IPS DF 19.7 (cell line): ENCODE data around the gene ABCA7.

Experiments
- DNase-seq: peaks from one replicate; pipeline ENCODE4 v3.0.0-alpha.2; 2013; ENCODE audit warnings: low read depth, low spot score

Gene ABCA7

DNA sequence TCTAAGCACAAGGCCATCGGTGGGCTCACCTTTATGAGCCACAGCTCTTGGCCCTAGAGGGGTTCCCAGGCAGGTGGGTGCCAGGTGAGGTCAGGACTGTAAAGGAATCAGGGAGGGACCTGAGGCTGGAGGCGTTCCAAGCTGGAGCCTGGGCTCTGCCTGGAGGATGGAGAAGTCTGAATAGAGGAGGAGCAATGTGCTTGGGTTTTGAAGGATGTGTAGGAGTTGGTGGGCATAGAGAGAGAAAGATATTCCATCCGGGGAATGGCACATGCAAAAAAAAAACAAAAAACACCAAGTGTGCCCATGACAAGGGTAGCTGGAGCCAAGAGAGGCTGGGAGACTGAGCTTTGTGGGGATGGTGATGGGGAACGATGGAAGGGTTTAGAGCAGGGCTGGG lies 37.3 kb upstream of the ABCA7 start:
- no peak for DNase-seq

GRCh38 chr19:1003283-1003682 lies 36.6 kb upstream of the ABCA7 start:
- no peak for DNase-seq

GRCh38 chr19:1004204-1004802 lies 35.6 kb upstream of the ABCA7 start:
- no peak for DNase-seq

GRCh38 chr19:1004803-1005664 lies 34.9 kb upstream of the ABCA7 start:
- no peak for DNase-seq

DNA sequence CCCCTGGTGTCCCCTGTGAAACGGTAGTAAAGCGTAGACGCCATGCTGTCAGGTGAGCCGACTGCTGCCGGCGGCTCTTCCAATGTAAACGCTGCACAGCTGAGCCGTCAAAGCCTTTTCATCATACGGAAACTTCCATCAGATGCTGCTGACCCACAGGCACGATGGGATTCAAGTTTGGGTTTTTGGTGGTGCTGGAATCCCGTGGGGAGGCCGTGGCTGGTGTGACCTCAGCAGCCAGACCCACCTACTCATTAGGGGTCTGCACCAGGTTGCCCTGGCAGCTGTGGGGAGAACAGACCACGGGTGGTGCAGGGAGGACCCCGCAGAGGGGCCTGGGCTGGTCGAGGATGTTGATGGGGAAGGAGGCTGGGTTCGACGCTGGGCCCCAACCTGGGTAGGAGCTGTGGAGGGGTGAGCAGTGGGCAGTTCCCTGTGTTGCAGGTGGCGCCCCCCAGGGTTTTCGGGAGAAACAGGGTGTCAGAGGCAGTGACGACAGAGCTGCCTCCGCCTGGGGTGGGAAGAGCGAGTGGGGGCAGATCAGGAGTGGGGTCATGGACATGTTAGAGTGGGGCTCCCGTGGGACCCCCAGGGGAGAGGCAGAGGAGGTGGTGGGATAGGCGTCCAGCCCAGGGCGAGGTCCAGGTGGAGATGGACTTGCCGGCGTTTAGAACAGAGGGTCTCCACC lies 33.1 kb upstream of the ABCA7 start:
- DNase-seq, result no peak

- no peak for DNase-seq
Measured at GRCh38 chr19:1007399-1008251, 32.3 kb upstream of the ABCA7 start.

GRCh38 chr19:1008268-1009040 lies 31.5 kb upstream of the ABCA7 start:
- no peak for DNase-seq

DNA sequence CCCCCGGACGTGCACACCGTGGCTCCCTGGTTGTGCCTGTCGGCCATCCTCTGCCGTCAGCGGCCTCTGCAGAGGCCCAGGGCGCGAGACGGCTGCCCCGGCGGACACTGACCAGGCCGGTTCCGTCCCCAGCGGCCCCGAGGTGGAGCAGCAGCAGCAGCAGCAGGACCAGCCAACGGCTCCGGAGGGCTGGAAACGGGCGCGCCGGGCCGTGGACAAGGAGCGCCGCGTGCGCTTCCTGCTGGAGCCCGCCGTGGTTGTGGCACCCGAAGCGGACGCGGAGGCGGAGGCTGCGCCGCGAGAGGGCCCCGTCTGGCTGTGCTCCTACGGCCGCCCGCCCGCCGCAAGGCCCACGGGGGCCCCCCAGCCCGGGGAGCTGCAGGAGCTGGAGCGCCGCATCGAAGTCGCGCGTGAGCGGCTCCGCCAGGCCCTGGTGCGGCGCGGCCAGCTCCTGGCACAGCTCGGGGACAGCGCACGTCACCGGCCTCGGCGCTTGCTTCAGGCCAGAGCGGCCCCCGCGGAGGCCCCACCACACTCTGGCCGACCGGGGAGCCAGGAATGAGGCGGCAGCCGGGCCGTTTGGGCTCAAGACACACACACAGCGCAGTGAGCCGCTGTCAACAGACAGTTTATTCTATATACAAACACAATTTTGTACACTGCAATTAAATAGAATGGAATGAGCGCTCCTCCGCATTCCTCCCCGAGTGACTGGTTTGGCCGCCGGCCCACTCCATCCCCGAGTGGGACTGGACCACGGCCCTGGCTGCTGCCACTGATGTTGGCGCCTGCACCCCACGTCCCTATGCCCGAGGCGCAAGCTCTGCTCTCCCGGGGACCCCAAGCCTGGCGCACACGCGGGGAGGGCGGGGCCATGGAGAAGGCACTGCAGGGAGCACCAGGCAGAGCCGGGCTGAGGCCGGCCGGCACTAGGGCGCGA lies 30.6 kb upstream of the ABCA7 start:
- no peak for DNase-seq

GRCh38 chr19:1009981-1010538 lies 29.8 kb upstream of the ABCA7 start:
- no peak for DNase-seq

DNA sequence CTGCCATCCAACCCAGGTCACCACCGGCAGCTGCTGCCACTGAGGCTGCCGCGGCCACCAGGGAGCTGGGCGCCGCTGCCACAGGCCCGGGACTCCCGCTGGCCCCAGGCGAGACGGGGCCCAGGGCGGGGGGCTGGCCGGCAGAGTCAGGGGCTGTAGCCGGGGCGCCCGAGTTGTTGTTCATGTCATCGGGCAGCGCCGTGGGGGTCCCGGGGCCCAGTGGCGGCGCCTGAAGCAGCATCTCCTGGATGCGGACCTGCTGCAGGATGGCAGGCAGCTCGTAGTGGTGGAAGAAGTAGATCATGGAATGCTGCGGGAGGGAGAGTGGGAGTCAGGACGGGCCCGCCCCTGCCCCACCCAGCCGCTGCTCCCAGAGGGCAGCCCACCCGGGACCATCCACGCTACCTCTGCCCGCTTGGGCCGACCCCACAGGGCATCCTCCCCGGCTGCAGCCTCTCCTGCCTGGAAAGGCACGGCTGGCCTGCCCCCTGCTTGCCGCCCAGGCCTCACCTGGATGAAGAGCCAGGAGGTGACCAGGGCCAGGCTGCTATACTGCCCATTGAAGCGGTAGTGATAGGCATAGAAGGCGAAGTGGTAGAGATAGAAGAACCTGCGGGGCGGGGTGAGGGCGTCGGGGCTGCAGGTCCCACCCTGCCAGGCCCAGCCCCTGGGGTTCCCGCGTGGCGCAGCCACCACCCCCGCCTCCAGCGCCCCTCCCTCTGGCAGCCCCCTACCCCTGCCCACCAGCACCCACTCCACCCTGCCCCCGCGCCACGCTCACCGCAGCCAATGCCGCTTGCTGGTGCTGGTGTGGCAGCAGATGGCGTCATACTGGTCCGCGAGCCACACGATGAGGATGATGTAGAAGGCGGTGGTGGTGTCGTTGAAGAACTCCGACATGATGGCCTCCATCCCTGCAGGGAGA lies 29.1 kb upstream of the ABCA7 start:
- DNase-seq, result no peak

- DNase-seq, result no peak
Measured at GRCh38 chr19:1011831-1012333, 28.0 kb upstream of the ABCA7 start.

DNA sequence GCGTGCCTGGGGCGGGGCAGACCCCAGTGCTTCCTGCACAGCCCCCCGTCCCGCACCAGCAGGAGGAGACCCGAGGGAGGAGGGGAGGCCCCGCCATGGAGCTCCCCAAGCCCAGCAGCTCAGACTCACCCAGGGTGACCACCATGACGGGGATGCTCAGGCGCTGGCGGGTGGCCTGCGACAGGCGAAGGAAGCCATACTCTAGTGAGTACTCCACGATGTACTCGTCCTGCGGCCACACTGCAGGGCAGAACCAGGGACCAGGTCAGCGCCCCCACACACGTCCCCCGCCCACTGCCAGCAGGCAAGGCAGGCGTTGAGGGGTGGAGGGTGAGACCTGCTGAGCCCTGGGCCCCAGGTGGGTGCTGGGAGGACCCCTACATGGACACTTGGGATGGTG lies 27.6 kb upstream of the ABCA7 start:
- no peak for DNase-seq

DNA sequence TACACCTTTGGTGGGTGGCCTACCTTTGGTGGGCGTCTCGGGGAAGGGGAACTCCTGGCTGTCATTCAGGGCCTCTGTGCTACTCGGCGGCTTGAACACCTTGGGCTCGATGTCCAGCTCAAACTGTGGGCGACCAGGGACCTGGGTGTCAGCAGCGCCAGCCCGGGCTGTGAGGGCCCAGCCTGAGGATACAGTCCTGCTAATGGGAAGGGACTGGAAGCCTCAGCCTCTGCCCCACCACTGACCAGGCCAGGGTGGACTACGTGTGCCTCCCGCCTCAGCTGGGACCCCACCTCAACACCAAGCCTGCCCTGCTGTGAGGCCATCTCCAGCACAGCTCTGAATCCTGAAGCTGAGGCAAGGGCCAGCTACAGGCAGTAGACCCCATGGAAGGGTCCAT lies 26.7 kb upstream of the ABCA7 start:
- DNase-seq, result no peak

- DNase-seq, result no peak
Measured at GRCh38 chr19:1014161-1015060, 25.5 kb upstream of the ABCA7 start.

GRCh38 chr19:1015061-1015781 lies 24.7 kb upstream of the ABCA7 start:
- no peak for DNase-seq

DNA sequence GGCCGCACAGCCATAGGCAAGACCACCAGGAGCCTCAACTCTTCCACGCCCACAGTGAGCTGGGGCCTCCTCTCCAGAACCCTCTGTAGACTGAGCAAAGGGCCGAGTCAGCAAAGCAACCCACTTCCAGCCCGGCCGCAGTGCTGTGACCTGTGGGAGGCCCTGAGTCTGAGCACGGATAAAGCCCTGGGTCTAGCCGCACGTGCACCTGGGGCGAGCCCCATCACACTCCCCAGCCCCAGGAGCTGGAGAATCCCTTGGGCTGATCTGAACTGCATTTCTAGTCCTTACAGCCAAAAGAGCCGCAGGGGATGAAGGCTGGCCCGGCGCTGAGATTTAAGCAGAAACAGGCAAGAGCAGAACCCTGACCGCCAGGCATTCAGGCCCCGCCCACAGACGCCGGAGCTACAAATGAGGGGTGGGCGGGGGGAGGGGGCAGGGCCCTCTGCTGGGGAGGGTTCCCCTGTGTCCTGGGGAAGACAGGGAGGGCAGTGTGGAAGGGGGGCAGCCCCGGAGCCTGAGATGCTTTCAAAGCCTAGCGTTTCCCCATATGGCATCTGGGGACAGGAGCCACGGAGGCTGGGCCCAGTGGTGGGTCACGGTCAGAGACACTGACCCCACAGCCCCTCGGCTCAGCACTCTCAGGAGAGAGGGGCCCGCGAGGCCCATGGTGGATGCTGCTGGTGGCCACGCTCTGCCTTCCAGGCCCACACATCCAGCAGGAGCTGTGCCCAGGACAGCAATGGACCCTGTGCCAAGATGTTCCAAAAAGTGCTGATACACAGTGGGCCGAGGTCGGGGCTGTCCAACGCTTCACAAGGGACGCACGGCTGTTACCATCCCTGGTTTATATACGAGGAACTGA lies 23.9 kb upstream of the ABCA7 start:
- DNase-seq, result no peak
